OCI-LY7 (cell line): Measurements from ENCODE around the gene PAX3.

Experiments
- CTCF ChIP-seq: fragments of 200-600 bp; sonication (generic); conservative IDR thresholded peaks from 2 replicates; pipeline ENCODE4 v1.5.1; 2014; ENCODE audit warnings: mild to moderate bottlenecking, antibody characterized with exemption, low read length, moderate library complexity, mixed read lengths
- EZH2phosphoT487 ChIP-seq: fragments of 200-600 bp; sonication (generic); IDR thresholded peaks from 2 replicates; pipeline ENCODE4 v1.6.1; 2018; ENCODE audit warnings: low read depth, borderline replicate concordance, mild to moderate bottlenecking, mixed run types, antibody characterized with exemption, low read length, moderate library complexity, mixed read lengths

- no peak for TF ChIP-seq EZH2phosphoT487
- TF ChIP-seq CTCF, result no peak
Observed at GRCh38 chr2:222322236-222322635, 23.4 kb upstream of the PAX3 start.
